Upper lobe of left lung (tissue), 4 donors: ENCODE measurements around the gene PDE1A.

Experiments used
- POLR2A ChIP-seq, 4 donors: fragments of 450-650 bp; IDR thresholded peaks; one replicate each; pipeline ENCODE4 v1.5.1; 2016 to 2017; ENCODE audit warnings: antibody characterized with exemption in 4 of 4, mild to moderate bottlenecking in 2 of 4
- TF ChIP-seq, protein P1 (sequence below), 6 experiments: fragments of 450-650 bp in 4 of 6; fragments of 200-600 bp in 2 of 6; sonication (generic) in 2 of 6; IDR thresholded peaks; one replicate each; pipeline ENCODE4 v1.5.1; 2016 to 2019; ENCODE audit warnings: antibody characterized with exemption in 6 of 6

DNA sequence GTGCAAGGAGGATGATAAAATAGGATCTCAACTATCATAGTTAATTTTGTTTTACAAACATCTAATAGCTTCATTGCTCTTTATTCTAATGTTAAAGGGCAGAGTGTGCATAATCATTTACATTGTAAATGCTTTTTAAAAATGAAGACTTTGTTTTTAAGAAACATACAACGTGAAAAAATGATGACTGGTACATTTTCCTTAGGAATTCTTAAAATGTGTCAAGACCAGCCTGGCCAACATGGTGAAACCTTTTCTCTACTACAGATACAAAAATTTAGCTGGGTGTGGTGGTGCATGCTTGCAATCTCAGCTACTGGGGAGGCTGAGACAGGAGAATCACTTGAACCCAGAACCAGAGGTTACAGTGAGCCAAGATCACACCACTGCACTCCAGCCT is 179.0 kb downstream of the PDE1A start:
- TF ChIP-seq, protein P1, sequence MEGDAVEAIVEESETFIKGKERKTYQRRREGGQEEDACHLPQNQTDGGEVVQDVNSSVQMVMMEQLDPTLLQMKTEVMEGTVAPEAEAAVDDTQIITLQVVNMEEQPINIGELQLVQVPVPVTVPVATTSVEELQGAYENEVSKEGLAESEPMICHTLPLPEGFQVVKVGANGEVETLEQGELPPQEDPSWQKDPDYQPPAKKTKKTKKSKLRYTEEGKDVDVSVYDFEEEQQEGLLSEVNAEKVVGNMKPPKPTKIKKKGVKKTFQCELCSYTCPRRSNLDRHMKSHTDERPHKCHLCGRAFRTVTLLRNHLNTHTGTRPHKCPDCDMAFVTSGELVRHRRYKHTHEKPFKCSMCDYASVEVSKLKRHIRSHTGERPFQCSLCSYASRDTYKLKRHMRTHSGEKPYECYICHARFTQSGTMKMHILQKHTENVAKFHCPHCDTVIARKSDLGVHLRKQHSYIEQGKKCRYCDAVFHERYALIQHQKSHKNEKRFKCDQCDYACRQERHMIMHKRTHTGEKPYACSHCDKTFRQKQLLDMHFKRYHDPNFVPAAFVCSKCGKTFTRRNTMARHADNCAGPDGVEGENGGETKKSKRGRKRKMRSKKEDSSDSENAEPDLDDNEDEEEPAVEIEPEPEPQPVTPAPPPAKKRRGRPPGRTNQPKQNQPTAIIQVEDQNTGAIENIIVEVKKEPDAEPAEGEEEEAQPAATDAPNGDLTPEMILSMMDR (IDR thresholded peaks at IDR 0.05), result no peak
- no peak for TF ChIP-seq POLR2A (IDR thresholded peaks at IDR 0.05)
